SW480 (cell line): ENCODE results near the gene CMTM8.
"Not testable (repeated sequence)": the region's sequence is repeated elsewhere in the genome, so short reads cannot be mapped to it uniquely, and the experiment has no call there.

Source experiments
- DNase-seq: peaks from one replicate; pipeline ENCODE4 v3.0.0-alpha.2; 2016; ENCODE audit warnings: low spot score

The CMTM8 gene, protein sequence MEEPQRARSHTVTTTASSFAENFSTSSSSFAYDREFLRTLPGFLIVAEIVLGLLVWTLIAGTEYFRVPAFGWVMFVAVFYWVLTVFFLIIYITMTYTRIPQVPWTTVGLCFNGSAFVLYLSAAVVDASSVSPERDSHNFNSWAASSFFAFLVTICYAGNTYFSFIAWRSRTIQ

GRCh38 chr3:32238453-32239306 lies at the start of gene CMTM8:
Gene CMTM8 (plus strand): TSS chr3:32238680. CDS start chr3:32238973, 293 bp downstream.
- peak; percentile 77 for DNase-seq

- DNase-seq, result no peak
These were observed 48.8 kb upstream of the CMTM8 start for GRCh38 chr3:32189693-32190092.

DNA sequence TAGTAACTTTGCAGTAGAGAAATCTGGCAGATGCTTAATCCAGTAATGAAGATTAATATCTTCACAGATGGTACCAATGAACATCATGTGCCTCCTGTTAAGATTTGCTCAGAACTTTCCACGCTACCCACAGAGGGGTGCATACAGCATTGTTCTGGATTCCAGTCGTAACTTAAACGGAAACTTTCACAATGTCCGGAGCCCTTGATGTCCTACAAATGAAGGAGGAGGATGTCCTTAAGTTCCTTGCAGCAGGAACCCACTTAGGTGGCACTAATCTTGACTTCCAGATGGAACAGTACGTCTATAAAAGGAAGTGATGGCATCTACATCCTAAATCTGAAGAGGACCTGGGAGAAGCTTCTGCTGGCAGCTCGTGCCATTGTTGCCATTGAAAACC lies 47.9 kb upstream of the CMTM8 start:
- not testable (repeated sequence) for DNase-seq

DNA sequence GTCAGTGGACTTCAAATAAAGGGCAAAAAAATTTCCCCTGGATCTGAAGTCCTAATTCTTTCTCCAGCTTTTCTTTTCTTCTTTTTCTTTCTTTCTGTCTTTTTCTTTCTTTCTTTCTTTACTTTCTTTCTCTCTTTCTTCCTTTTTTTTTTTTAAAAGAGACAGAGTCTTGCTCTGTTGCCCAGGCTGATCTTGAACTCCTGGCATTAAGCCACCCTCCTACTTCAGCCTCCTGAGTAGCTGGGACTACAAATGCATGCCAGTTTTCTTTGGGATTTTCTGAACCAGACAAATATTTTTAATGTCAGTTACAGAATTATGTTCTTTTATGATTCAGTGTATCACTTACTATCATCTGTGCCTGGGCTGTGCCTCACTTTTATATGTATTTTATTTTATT lies 45.4 kb upstream of the CMTM8 start:
- no peak for DNase-seq

- no peak for DNase-seq
These were observed 43.8 kb upstream of the CMTM8 start for GRCh38 chr3:32194653-32195052.

DNA sequence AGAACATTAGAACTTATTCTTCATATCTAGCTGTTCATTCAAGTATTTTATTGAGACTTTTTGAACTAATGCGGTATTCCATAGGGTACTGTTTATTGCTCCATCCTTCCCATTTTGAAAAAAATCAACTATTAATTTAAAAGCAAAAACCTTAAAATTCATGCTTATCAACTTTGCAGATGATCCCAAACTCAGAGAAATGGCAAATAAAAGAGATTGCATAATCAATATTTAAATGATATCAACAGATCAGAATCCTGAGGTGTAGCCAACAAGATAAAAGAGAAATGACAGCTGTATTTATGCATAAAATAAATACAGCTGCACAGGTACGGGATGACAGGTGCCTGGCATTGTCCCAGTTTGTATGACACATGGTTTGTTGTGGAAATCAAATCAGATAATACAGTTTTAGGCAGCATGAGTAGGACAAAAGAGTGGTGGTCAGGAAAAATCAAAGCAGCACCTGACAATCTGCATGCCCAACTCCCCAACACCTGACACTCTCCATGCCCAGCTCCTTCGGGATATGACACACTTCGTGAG lies 42.4 kb upstream of the CMTM8 start:
- DNase-seq, result no peak

DNA sequence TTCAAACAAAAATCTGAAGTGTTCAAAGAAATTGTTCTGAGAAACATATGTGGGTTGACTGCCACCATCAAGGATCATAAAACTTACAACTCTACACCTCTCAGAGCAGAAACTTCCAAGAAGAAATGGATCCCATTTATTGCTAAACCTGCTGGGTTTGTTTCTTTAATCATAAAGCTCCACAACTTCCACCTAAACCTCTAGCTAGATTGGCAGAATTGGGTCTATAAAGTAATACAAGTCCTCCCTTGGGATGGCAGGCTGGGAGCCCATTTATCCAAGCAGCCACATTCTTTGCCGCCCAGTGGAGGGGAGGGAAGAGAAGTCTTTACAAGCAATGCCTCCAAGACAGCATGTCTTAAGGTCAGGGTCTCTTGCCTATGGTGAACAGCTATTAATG lies 40.5 kb upstream of the CMTM8 start:
- DNase-seq, result no peak

GRCh38 chr3:32198714-32199113 lies 39.8 kb upstream of the CMTM8 start:
- no peak for DNase-seq

GRCh38 chr3:32200490-32200889 lies 38.0 kb upstream of the CMTM8 start:
- DNase-seq, result no peak

- DNase-seq, result no peak
These were observed 37.3 kb upstream of the CMTM8 start for GRCh38 chr3:32200992-32201758.

DNA sequence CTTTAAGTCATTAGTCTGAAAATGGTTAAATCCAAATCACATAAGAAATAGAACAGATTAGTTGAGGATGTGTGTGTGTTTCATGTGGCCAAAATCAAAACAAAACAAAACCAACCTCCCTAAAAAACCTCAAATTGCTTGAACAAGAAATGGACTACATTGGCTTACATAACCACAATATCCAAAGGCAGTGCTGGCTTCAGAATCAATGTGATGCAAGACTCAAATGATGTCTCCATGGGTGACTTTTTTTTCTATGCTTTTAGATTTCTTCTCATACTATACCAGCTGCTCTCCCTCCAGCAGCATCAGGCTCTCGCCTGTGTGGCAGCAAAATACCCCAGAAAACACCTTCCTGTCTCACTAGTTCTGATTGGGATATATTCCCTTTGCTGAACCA lies 36.0 kb upstream of the CMTM8 start:
- DNase-seq, result no peak

DNA sequence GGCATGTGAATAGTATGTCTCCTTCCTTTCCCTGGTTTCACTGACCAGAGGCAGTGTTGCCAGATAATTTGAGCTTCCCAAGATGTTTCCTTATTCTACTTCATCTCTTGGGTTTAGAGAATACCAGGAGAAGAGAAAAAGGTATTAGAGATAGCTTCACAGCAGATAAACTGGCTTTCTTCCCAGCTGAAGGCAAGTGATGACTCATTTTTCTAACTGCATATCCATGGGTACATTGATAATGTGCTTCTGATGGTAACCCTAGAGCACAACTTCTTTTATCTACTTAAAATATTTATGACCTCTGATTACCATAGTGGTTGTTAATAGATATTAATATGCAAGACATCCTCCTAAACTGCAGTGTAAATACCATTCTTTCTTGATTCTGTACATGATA lies 34.6 kb upstream of the CMTM8 start:
- DNase-seq, result no peak

- no peak for DNase-seq
These were observed 30.0 kb upstream of the CMTM8 start for GRCh38 chr3:32208447-32208846.

DNA sequence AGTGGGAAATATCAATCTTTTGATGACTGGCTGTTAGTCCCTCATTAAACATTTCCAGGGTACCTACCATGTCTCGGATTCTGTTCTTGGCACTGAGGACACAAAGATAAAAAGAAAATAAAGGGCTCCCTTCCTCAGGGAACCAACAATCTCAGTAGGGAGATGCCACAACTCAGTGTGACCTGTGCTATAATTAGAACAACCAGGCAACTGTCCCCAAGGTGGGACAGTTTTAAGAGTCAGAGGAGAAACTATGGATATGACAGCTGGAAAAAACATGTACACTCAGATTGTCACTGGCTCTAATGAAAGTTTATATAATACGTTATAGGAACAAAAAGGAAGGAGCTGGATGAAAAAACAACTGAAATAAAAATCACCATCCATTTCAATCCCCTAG lies 23.3 kb upstream of the CMTM8 start:
- no peak for DNase-seq

GRCh38 chr3:32216172-32216783 lies 22.2 kb upstream of the CMTM8 start:
- DNase-seq, result no peak

DNA sequence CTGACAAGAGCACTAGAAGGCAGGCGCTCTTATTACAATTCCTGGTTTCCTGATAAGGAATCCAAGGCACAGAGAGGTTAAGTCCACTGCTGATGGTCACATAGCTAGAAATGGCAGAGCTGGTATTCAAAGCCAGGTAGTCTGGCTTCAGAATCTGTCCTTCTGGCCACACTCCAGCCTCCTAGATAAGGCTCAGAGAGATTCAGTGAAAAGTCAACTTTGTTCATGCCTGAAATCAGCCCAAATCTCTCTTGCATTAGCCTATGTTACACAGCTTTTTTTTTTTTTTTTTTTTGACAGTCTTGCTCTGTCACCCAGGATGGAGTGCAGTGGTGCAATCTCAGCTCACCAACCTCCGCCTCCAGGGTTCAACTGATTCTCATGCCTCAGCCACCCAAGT lies 21.1 kb upstream of the CMTM8 start:
- no peak for DNase-seq

DNA sequence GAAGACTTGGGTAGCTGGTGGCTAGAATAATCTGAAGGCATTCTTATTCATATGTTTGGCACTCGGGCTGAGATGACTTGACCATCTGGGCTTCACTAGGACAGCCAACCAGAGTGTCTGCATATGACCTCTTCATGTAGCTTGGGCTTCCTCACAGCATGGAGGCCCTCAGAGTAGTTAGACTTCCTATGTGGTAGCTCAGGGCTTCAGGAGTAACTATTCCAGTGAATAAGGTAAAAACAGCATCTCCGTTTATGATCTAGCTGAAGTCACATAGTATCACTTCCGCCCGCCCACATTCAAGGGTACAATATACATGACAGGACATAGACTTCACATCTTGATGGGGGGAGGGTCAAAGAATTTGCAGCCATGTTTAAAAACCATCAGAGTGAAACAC lies 18.9 kb upstream of the CMTM8 start:
- no peak for DNase-seq

GRCh38 chr3:32220006-32220405 lies 18.5 kb upstream of the CMTM8 start:
- no peak for DNase-seq

- DNase-seq, result no peak
These were observed 15.5 kb upstream of the CMTM8 start for GRCh38 chr3:32222950-32223349.

DNA sequence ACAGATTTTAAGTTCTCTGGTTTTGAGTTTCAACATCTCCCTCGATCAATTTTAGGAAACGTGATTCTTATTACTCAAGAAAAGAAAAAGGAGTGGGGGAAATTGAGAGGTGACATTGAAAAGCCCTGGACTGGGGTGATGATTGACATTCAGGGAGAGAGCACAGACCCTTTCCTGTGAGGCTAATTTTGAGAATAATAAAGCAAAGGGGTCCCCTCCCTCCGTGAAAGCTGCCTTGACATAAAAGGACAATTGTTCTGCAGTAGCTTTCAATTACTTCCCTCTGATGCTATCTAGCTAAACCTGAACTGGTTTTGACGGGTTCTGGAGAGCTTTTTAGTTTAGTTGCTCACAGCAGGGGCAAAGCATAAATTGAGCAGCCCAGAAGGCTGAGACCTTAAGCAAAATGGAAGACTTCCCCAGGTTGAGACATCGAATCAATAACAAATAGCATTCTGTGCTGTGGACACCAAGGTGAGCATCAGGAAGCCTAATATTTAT lies 14.4 kb upstream of the CMTM8 start:
- no peak for DNase-seq

DNA sequence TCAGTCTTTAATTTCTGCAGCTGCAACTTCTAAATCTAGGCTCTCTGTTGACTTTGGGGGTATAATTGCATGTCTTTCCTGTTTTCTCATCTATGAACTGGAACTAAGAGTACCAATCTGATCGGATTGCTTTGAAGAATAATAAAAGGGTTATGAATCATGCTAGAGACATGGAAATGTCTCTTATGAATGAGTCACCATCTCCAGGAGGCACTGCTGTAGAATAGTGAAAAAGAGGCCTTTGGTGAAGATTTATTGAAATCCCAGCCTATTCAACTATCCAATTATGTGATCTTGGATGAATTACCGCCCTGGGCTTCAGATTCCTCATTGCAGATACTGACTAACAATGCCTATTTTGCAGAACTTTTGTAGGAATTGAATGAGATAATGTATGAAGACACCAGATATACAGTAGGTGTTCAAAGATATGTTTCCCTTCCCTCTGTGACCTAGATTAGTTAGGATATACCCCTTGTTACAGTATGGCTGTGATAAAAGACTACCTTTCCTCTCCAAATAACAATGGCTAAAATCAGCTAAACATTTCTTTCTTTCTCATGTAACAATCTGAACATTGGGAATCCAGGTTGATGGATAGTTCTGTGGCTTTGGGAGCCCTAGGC lies 11.5 kb upstream of the CMTM8 start:
- DNase-seq, result peak; percentile 84

DNA sequence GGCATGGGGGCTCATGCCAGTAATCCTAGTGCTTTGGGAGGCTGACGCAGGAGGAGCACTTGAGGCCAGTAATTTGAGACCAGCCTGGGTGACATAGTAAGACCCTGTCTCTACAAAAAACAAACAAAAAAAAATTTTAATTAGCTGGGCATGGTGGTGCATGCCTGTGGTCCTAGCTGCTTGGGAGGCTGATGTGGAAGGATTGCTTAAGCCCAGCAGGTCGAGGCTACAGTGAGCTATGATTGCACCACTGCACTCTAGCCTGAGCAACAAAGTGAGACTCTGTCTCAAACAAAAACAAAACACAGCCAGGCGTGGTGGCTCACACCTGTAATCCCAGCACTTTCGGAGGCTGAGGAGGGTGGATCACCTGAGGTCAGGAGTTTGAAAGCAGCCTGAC lies 9.7 kb upstream of the CMTM8 start:
- not testable (repeated sequence) for DNase-seq
